A549 (cell line): ENCODE results near the gene LSS.

Experiments
- ESRRA ChIP-seq: fragments of 150-350 bp; IDR thresholded peaks from 2 replicates; pipeline ENCODE4 v1.6.1; 2014; ENCODE audit warnings: mild to moderate bottlenecking, low read length, borderline replicate concordance
- HOXB5 ChIP-seq: fragments of 250-450 bp; sonication (Bioruptor Pico); IDR thresholded peaks from 2 replicates; pipeline ENCODE4 v1.5.0; 2020; ENCODE audit warnings: mild to moderate bottlenecking, moderate library complexity
- NPAS2 ChIP-seq: fragments of 250-450 bp; sonication (Bioruptor Pico); IDR thresholded peaks from 2 replicates; pipeline ENCODE4 v1.8.0; 2022; ENCODE audit warnings: mild to moderate bottlenecking, moderate library complexity, borderline replicate concordance
- PBX3 ChIP-seq: IDR thresholded peaks from 2 replicates; pipeline ENCODE4 v1.6.1; 2012
- RAD21 ChIP-seq, 2 experiments: fragments of >200 bp in 1 of 2; sonication (Bioruptor Twin) in 1 of 2; formaldehyde crosslinking in 1 of 2; IDR thresholded peaks in 1 of 2; conservative IDR thresholded peaks in 1 of 2; 2 replicates in 1 of 2; 3 replicates in 1 of 2; pipeline ENCODE4 v1.6.1; 2012 to 2018; ENCODE audit warnings: inconsistent platforms in 1 of 2
- RNF2 ChIP-seq: fragments of 200-600 bp; sonication (generic); IDR thresholded peaks from 2 replicates; pipeline ENCODE4 v1.6.1; 2016; ENCODE audit warnings: low read depth, mild to moderate bottlenecking, antibody characterized with exemption, moderate library complexity, borderline replicate concordance
- TF ChIP-seq, protein P1 (sequence below): fragments of >200 bp; sonication (Bioruptor Twin); formaldehyde crosslinking; IDR thresholded peaks from 3 replicates; pipeline ENCODE4 v1.5.1; 2016
- TF ChIP-seq, protein P2 (sequence below): fragments of 450-650 bp; IDR thresholded peaks from 2 replicates; pipeline ENCODE4 v1.6.1; 2014; ENCODE audit warnings: antibody characterized with exemption
- TF ChIP-seq, protein P3 (sequence below): fragments of 200-600 bp; sonication (generic); IDR thresholded peaks from 2 replicates; pipeline ENCODE4 v1.6.1; 2016; ENCODE audit warnings: antibody characterized with exemption, mild to moderate bottlenecking, moderate library complexity

- TF ChIP-seq, protein P1, sequence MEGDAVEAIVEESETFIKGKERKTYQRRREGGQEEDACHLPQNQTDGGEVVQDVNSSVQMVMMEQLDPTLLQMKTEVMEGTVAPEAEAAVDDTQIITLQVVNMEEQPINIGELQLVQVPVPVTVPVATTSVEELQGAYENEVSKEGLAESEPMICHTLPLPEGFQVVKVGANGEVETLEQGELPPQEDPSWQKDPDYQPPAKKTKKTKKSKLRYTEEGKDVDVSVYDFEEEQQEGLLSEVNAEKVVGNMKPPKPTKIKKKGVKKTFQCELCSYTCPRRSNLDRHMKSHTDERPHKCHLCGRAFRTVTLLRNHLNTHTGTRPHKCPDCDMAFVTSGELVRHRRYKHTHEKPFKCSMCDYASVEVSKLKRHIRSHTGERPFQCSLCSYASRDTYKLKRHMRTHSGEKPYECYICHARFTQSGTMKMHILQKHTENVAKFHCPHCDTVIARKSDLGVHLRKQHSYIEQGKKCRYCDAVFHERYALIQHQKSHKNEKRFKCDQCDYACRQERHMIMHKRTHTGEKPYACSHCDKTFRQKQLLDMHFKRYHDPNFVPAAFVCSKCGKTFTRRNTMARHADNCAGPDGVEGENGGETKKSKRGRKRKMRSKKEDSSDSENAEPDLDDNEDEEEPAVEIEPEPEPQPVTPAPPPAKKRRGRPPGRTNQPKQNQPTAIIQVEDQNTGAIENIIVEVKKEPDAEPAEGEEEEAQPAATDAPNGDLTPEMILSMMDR = peak; percentile 45; the same call in 2 of the 3 replicates
- TF ChIP-seq, protein P2, sequence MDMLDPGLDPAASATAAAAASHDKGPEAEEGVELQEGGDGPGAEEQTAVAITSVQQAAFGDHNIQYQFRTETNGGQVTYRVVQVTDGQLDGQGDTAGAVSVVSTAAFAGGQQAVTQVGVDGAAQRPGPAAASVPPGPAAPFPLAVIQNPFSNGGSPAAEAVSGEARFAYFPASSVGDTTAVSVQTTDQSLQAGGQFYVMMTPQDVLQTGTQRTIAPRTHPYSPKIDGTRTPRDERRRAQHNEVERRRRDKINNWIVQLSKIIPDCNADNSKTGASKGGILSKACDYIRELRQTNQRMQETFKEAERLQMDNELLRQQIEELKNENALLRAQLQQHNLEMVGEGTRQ = no peak
- no peak for TF ChIP-seq RNF2
- TF ChIP-seq HOXB5 (CRISPR knock-in tag) = no peak
- no peak for TF ChIP-seq NPAS2 (CRISPR knock-in tag)
- TF ChIP-seq PBX3 = no peak
- TF ChIP-seq RAD21 (conservative IDR thresholded peaks at IDR 0.05 in 1 of 2, IDR thresholded peaks at IDR 0.05 in 1 of 2) = peak; percentile 30 to 37; a peak in 3 of 5 replicates
- no peak for TF ChIP-seq ESRRA
- TF ChIP-seq, protein P3, sequence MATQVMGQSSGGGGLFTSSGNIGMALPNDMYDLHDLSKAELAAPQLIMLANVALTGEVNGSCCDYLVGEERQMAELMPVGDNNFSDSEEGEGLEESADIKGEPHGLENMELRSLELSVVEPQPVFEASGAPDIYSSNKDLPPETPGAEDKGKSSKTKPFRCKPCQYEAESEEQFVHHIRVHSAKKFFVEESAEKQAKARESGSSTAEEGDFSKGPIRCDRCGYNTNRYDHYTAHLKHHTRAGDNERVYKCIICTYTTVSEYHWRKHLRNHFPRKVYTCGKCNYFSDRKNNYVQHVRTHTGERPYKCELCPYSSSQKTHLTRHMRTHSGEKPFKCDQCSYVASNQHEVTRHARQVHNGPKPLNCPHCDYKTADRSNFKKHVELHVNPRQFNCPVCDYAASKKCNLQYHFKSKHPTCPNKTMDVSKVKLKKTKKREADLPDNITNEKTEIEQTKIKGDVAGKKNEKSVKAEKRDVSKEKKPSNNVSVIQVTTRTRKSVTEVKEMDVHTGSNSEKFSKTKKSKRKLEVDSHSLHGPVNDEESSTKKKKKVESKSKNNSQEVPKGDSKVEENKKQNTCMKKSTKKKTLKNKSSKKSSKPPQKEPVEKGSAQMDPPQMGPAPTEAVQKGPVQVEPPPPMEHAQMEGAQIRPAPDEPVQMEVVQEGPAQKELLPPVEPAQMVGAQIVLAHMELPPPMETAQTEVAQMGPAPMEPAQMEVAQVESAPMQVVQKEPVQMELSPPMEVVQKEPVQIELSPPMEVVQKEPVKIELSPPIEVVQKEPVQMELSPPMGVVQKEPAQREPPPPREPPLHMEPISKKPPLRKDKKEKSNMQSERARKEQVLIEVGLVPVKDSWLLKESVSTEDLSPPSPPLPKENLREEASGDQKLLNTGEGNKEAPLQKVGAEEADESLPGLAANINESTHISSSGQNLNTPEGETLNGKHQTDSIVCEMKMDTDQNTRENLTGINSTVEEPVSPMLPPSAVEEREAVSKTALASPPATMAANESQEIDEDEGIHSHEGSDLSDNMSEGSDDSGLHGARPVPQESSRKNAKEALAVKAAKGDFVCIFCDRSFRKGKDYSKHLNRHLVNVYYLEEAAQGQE = no peak
Measured at GRCh38 chr21:46153247-46154154, 75.1 kb downstream of the LSS start.
